Measurements from ENCODE around the gene PIK3AP1.

DNA sequence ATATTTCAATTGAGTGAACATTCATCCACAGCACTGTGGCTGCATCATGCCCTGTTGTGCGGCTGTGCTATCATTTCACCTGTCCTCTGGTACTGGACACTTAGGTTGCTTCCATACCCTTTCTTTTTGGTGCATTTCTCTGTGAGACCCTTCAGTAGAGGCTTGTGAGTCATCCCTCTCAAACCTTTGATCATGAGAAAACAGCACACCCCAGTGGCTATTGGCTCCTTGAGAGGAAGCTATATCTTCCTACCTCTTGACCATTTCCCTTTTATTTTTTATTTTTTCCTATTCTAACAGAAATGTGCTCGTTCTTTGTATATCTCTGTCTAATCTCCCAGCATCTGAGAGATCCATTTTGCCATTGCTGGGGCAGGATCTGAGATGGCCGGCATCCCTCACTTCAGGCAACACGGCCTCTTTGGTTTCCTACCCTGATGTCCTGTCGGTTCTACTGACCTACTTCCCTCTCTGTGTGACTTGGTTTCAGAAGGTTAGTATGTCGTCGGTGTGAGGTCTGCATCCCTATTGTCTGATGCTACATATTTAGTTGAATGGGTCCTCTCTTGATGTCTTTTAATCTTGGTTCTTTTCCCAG is 23.8 kb upstream of the PIK3AP1 start:
- TF ChIP-seq, protein P1, sequence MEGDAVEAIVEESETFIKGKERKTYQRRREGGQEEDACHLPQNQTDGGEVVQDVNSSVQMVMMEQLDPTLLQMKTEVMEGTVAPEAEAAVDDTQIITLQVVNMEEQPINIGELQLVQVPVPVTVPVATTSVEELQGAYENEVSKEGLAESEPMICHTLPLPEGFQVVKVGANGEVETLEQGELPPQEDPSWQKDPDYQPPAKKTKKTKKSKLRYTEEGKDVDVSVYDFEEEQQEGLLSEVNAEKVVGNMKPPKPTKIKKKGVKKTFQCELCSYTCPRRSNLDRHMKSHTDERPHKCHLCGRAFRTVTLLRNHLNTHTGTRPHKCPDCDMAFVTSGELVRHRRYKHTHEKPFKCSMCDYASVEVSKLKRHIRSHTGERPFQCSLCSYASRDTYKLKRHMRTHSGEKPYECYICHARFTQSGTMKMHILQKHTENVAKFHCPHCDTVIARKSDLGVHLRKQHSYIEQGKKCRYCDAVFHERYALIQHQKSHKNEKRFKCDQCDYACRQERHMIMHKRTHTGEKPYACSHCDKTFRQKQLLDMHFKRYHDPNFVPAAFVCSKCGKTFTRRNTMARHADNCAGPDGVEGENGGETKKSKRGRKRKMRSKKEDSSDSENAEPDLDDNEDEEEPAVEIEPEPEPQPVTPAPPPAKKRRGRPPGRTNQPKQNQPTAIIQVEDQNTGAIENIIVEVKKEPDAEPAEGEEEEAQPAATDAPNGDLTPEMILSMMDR (IDR thresholded peaks at IDR 0.05): peak; percentile 35 to 40 (median 38)
- no peak for TF ChIP-seq POLR2A (IDR thresholded peaks at IDR 0.05)

Data from right lobe of liver (tissue), 4 donors.